Neural crest cell (in vitro differentiated cells): ENCODE results near the gene ATAD3A. TPM values are rescaled to one million over a fixed set of nuclear protein-coding genes. Genes with fewer than 3 reads are reported as not detected.
"Not testable (repeated sequence)": the region's sequence is repeated elsewhere in the genome, so short reads cannot be mapped to it uniquely, and the experiment has no call there.

ENCODE experiments used
- DNase-seq: peaks from one replicate; pipeline ENCODE4 v3.0.0; 2021; ENCODE audit warnings: low read depth, mixed read lengths, low spot score
- H3K27ac Mint-ChIP-seq: one replicate; pipeline ENCODE4 v1.8.0; 2021; ENCODE audit warnings: mild to moderate bottlenecking, mixed read lengths; ENCODE audit not compliant: unreplicated experiment
- H3K27me3 Mint-ChIP-seq: 2 replicates; pipeline ENCODE4 v1.8.0; 2021; ENCODE audit warnings: low read depth, mild to moderate bottlenecking, mixed read lengths
- H3K36me3 Mint-ChIP-seq: 2 replicates; pipeline ENCODE4 v1.8.0; 2021; ENCODE audit warnings: low read depth, mild to moderate bottlenecking, mixed read lengths
- H3K4me1 Mint-ChIP-seq: 2 replicates; pipeline ENCODE4 v1.8.0; 2021; ENCODE audit warnings: mixed read lengths
- H3K4me3 Mint-ChIP-seq: one replicate; pipeline ENCODE4 v1.8.0; 2021; ENCODE audit warnings: mild to moderate bottlenecking, mixed read lengths
- H3K9me3 Mint-ChIP-seq: 2 replicates; pipeline ENCODE4 v1.8.0; 2021; ENCODE audit warnings: mixed read lengths
- CTCF ChIP-seq: fragments of 200-600 bp; sonication (generic); conservative IDR thresholded peaks from 2 replicates; pipeline ENCODE4 v1.5.0; 2021; ENCODE audit warnings: antibody characterized with exemption, mild to moderate bottlenecking
- total RNA-seq: library from RNA; stranded (reverse); gene quantifications from 2 replicates; pipeline ENCODE4 v1.2.1, GENCODE V29; 2021

The ATAD3A gene
- total RNA-seq, 1 donor from 2014 or later = 54.4 TPM

- H3K4me1 Mint-ChIP-seq = no peaks in the 10 kb centered on the region
- peaks cover 4% of the 10 kb centered on the region for H3K9me3 Mint-ChIP-seq
- no peak overlapping the region for H3K4me3 Mint-ChIP-seq
- H3K27me3 Mint-ChIP-seq = no peaks in the 10 kb centered on the region
- no peak for DNase-seq
- H3K36me3 Mint-ChIP-seq = peaks cover 17% of the 10 kb centered on the region
- no peak overlapping the region for H3K27ac Mint-ChIP-seq
- no peak for TF ChIP-seq CTCF
Measured at GRCh38 chr1:1527092-1527816, 15.3 kb downstream of the ATAD3A start.

- no peaks in the 10 kb centered on the region for H3K4me1 Mint-ChIP-seq
- peaks cover 4% of the 10 kb centered on the region for H3K9me3 Mint-ChIP-seq
- H3K27ac Mint-ChIP-seq = no peak overlapping the region
- no peak for DNase-seq
- peaks cover 18% of the 10 kb centered on the region for H3K36me3 Mint-ChIP-seq
- H3K27me3 Mint-ChIP-seq = no peaks in the 10 kb centered on the region
- no peak overlapping the region for H3K4me3 Mint-ChIP-seq
- no peak for TF ChIP-seq CTCF
Measured at GRCh38 chr1:1528301-1529267, 16.6 kb downstream of the ATAD3A start.

- Mint-ChIP-seq H3K9me3 (peaks cover 4% of the 10 kb centered on the region), H3K27ac (no peak overlapping the region), H3K36me3 (peaks cover 18% of the 10 kb centered on the region), H3K4me3 (no peak overlapping the region), H3K27me3 (no peaks in the 10 kb centered on the region), H3K4me1 (no peaks in the 10 kb centered on the region)
- no peak for DNase-seq
- no peak for TF ChIP-seq CTCF
Measured at GRCh38 chr1:1529321-1529720, 17.4 kb downstream of the ATAD3A start.

- Mint-ChIP-seq H3K27me3 (no peaks in the 10 kb centered on the region), H3K4me1 (no peaks in the 10 kb centered on the region), H3K27ac (no peak overlapping the region), H3K36me3 (peaks cover 18% of the 10 kb centered on the region), H3K9me3 (peaks cover 4% of the 10 kb centered on the region), H3K4me3 (no peak overlapping the region)
- TF ChIP-seq CTCF = no peak
- no peak for DNase-seq
Measured at GRCh38 chr1:1529936-1530335, 18.0 kb downstream of the ATAD3A start.

GRCh38 chr1:1531947-1532346, 20.0 kb downstream of the ATAD3A start:
- Mint-ChIP-seq H3K4me1 (no peaks in the 10 kb centered on the region), H3K27ac (no peak overlapping the region), H3K4me3 (no peak overlapping the region), H3K36me3 (peaks cover 18% of the 10 kb centered on the region), H3K27me3 (no peaks in the 10 kb centered on the region), H3K9me3 (peaks cover 4% of the 10 kb centered on the region)
- TF ChIP-seq CTCF = no peak
- DNase-seq = no peak

- H3K4me1 Mint-ChIP-seq, H3K4me3 Mint-ChIP-seq, H3K27me3 Mint-ChIP-seq, DNase-seq, H3K27ac Mint-ChIP-seq, H3K9me3 Mint-ChIP-seq: not testable (repeated sequence)
- peaks cover 20% of the 10 kb centered on the region for H3K36me3 Mint-ChIP-seq
Measured at GRCh38 chr1:1533176-1533893, 21.4 kb downstream of the ATAD3A start.

GRCh38 chr1:1533894-1534291, 21.9 kb downstream of the ATAD3A start:
- peaks cover 20% of the 10 kb centered on the region for H3K36me3 Mint-ChIP-seq
- not testable (repeated sequence) for H3K27me3 Mint-ChIP-seq, H3K4me1 Mint-ChIP-seq, H3K4me3 Mint-ChIP-seq, H3K27ac Mint-ChIP-seq, DNase-seq, H3K9me3 Mint-ChIP-seq
